GM18868 (cell line): ENCODE measurements around the gene LMF1.

Source experiments
- ATAC-seq: cut with Tn5 transposase; IDR thresholded peaks from one replicate; pipeline ENCODE4 v1.9.1; 2021; ENCODE audit warnings: mild to moderate bottlenecking, moderate library complexity; ENCODE audit not compliant: unreplicated experiment

LMF1 gene

DNA sequence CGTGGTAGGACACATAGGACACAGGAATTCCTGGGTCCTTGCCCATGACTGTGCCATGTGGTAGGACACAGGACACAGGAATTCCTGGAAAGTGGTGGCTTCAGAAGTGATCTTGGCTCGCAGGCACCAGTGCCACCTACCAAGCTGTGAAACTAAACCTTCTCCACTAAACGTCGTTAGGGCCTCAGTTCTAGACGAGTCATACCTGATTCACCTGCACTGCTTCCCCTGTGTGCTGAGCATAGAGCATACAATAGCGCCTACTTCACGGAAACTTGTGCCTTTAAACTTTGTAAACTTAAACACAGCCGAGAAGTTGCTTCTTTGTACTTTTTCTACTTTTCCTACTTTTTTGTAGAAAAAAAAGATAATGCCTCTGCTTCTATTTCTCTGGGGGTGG lies 15.6 kb upstream of the LMF1 start:
- no peak for ATAC-seq

DNA sequence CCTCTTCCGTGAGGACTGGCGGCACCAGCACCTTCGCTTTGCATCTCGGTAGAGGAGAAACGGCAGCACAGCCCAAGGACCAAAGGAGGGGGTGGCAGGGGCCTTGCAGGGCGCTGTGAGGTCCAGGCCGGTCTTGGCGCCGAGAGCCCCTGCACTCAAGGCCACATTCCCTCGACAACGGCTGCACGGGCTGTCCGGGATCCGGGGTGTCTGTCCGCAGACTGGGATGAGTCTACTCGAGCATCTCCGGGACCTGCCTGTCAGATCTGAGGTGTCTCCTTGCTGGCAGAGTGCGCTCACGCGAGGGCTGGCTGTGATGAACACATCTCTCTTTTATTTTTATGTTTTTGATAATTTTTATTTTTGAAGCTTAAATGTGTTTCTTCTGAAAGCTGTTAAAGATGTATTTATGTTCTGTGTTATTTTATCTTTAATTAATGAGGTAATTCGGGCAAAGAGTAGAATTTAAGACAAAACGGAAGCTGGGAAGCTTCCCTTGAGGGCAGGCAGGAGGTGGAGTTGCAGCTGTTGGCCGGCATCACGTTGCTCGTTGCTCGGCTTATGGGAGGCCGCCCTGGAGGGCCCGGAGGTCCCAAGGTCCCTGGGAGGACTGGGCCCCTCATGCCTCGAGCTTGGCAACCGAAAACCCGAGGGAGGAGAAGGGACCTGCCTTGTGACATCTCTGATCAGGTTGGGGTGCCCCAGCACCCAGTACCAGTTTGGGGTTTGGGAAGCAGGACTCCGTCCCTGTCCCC lies 15.0 kb upstream of the LMF1 start:
- ATAC-seq, result no peak

DNA sequence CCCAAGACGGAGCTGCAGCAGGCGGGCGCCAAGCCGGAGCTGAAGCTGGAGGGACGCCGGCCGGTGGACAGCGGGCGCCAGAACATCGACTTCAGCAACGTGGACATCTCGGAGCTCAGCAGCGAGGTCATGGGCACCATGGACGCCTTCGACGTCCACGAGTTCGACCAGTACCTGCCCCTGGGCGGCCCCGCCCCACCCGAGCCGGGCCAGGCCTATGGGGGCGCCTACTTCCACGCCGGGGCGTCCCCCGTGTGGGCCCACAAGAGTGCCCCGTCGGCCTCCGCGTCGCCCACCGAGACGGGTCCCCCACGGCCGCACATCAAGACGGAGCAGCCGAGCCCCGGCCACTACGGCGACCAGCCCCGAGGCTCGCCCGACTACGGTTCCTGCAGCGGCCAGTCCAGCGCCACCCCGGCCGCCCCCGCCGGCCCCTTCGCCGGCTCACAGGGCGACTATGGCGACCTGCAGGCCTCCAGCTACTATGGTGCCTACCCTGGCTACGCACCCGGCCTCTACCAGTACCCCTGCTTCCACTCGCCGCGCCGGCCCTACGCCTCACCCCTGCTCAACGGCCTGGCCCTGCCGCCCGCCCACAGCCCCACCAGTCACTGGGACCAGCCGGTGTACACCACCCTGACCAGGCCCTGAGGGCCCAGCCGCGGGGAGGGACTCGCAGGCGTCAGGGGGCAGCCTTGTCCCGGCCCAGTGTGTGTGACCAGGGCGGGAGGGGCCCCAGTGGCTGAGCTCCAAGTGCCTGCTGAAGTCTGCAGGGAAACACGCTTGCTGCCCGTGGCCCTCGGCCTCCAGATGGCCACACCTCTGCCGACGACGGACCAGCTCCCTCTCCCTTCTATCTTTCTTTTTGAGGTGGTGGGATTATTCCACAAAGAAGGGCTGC lies 14.2 kb upstream of the LMF1 start:
- ATAC-seq, result no peak

DNA sequence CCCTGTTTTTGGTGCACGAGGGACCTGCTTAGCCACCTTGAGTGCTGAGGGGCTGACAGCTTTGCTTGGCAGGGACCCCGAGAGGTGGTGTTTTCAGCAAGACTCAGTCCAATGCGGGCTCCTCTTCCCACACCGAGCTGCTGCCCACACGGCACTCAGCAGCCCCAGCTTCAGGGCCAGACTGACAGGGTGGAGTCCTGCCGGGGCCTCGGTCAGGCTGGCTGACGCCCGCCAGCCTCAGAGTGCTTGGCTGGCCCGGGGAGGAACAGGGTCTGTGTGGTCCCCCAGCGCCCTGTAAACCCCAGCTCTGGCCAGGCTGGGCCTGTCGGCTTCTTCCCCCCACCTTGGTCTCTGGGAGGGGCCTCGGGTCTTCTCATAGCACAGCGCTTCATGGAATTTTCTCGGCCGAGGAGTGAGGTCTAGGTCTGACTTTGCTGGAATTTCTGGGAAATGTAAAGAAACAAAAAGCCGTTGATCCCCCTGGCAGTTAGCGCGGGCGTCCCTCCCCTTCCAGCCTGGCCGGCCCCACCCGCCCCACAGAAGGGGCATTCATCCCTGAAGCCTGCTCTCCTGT lies 13.4 kb upstream of the LMF1 start:
- no peak for ATAC-seq

DNA sequence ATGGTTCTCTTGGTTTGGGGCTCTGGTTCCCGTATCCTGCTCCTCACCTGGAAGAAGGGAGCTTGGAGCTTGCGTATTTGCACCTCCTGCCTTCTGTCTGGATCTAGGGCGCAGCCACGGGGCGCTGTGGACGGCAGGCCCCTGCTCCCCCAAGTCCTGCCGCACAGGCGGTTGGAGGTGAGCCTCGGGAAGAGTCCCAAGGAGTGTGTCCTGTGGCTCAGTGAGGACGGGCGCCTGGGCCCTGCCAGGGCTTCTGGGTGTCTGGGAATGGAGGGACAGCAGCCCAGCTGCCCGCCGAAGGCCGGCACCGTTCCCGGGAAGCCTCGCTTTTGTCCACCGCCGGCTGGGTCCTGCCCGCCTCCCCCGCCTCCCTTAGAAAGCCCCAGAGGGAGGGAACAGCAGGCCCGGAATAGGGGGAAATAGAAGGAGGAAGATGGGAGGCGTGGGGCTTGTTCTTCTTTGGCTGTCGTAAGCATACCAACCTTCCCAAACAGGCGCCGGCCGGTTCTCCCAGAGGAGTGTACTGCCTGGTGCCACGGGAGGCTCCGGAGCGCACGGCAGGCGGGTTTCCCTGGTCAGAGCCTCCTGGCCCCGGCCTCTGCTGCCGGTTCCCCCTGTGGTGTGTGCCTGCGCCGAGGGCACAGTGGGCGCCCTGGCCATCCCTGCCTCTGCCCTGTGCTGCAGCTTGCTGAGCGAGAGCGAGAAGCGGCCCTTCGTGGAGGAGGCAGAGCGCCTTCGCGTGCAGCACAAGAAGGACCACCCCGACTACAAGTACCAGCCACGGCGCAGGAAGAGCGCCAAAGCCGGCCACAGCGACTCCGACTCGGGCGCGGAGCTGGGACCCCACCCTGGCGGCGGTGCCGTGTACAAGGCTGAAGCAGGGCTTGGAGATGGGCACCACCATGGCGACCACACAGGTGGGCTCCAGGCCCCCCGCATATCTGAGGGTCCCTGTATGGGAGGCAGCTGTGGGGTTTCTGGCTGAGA lies 12.6 kb upstream of the LMF1 start:
- no peak for ATAC-seq

DNA sequence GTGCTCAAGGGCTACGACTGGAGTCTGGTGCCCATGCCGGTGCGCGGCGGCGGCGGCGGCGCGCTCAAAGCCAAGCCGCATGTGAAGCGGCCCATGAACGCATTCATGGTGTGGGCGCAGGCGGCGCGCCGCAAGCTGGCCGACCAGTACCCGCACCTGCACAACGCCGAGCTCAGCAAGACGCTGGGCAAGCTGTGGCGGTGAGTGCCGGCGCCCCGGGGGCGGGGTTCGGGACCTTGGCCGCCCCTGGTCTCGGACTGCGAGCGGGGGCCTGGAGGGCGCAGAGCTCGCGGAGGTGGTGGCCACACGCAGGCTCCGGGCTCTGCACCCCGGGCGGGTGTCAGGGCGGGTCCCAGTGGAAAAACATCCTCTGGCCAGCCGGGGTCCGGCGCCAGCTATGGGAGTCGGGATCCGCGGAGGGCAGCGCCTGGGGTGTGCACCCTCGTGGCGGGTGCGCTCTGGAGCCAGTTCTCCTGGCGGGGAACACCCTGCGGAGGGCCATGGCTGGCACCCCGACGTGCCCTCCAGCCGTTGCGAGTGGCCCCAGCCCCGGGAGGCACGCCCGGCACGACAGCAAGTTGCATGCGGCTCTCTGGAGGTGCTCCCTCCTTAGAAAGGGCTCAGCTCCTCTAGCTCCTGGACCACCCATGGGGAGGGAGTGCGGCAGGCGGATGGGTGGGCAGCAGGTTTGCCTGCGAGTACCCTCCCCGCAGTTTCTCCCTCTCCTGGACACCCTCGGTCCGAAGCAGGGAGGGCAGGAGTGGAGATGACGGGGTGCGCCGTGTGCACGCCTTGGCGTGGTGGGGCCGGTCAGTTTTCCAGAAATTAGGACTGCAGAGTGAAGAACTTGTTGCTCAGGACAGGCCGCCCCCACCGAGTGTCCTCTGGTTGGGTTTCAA lies 11.6 kb upstream of the LMF1 start:
- ATAC-seq, result no peak

DNA sequence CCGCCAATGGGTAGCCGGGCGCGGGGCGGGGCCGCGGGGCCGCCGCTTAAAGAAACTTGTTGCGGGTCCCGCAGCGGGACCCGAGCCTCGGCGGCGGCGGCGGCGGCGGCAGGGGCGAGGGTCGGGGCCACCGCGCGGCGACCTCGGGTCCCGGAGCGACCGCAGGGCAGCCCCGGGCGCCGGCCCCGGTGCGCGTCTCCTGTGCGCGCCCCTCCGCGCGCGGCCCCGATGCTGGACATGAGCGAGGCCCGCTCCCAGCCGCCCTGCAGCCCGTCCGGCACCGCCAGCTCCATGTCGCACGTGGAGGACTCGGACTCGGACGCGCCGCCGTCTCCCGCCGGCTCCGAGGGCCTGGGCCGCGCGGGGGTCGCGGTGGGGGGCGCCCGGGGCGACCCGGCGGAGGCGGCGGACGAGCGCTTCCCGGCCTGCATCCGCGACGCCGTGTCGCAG lies 10.9 kb upstream of the LMF1 start, which contains the start of gene SOX8:
Gene SOX8, plus strand, starts transcription at position 76 of the 450 bp plus-strand sequence. Its CDS starts 153 bp downstream, at position 229.
- ATAC-seq, result no peak

DNA sequence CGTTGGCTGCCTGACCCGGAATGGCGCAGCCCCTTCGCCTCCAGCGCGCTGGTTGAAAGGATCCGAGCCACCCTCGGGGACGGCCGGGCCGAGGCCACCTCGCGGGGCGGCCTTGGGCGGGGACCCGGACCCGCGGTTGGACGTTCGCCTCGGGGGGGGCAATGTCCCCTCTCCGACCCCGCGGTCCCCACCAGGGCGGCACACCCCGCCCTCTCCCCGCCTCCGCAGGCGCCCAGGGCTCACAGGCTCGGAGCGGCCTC lies 9.7 kb upstream of the LMF1 start:
- ATAC-seq, result no peak

DNA sequence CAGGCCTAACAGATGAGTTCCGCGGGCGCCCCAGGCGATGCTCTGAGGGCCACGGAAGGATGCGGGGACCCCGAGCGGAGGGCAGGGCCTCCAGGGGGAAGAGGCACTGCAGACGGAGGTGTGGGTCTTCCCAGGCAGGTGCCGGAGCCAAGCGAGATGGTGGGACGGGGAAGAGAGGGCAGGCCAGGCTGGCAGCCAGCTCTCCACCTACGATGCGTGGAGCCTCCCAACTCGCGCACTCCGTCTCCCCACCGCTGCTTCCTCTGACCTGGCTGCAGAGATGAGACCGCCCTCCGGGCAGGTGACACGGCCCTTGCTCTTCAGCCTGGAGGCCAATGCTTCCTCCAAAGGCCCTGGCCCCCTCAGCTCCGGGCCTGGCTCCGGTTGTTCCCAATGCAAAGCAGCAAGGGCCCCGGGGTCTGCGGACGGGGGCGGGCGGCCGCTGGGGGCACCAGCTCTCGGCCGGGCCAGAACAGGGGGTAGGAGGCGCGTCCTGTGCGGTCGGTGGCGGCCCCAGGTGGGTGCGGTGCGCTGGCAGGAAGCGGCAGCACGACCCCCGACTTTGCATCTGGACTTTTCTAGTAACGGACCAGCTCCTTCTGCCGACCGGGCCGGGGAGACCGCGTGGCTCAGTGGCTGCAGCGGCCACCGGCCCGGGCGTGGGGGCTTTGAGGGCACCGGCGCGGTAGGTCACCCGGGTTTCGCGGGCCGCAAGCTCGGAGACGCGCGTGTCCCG lies 9.2 kb upstream of the LMF1 start:
- no peak for ATAC-seq

DNA sequence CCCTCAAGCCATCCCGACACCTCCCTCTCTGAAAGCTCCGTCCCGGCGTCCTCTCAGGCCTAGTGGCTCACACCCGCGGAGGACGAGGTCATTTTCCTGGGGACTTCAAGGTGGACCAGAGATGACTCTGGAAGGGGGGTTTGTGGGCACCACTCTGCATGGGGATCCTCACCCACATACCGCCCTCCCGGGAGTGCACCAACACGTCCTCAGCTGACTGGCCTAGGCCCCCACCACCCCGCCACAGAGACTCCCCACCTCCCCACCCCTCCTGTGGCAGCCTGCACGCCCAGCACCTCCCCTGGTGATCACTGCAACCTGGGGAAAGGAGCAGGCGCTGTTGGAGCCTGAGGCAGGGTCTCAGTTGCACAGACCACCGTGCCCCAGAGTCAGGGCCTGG lies 8.4 kb upstream of the LMF1 start:
- ATAC-seq, result no peak

DNA sequence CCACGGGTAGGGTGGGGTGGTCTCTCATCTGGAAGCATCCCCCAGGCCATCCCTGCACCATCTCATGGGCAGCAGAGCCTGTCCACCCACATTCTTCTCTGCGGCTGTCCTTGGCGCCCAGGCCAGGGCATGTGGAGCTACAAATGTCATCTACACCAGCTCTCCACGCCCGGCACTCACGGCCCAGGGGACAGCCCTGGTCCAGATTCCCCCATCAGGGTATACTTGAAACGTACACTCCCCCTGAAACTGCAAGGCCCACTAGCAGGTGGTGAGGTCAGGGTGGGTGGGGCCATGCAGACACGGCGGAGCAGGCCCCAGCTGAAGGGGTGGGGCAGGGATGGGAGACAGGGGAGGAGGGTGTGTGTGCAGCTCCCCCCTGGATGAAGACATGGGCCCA lies 7.6 kb upstream of the LMF1 start:
- ATAC-seq, result no peak

DNA sequence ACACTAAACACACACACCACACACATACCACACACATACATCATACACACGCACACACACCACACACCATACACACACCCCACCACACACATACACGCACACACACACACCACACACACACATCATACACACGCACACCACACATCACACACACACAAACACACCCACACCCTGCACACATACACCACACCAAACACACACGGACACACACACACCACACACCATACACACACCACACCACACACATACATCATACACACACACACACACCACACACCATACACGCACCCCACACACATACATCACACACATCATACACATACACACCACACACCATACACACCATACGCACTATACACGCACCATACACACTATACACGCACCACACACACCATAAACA lies 7.1 kb upstream of the LMF1 start:
- no peak for ATAC-seq

DNA sequence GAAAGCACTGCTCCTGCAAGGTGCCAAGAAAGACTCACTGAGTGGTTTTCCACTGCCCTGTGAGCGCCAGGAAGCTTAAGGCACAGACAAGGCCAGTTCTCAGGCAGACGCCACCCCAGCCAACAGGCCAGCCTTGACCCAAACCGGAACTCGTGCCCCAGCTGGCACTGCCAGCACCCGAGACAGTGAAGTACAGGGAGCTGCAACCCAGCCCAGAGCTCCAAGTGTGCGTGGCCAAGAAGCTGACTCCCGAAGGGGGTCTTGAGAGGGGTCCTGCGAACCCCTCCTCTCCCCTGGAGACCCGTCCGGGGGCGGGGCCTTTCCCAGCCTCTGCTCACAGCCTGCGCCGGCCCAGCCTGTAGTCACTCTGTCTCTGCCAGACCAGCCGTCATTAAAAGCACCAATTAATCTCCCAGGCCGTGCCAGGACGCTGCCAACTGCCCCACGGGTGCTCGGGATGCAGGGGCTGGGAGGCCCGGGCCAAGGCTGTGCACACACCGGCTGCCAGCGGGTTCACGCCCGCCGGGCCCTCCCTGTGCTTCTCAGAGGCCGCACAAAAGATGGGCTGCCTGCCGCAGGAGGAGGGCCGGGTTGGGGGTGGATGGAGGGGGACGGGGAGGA lies 6.4 kb upstream of the LMF1 start:
- no peak for ATAC-seq

DNA sequence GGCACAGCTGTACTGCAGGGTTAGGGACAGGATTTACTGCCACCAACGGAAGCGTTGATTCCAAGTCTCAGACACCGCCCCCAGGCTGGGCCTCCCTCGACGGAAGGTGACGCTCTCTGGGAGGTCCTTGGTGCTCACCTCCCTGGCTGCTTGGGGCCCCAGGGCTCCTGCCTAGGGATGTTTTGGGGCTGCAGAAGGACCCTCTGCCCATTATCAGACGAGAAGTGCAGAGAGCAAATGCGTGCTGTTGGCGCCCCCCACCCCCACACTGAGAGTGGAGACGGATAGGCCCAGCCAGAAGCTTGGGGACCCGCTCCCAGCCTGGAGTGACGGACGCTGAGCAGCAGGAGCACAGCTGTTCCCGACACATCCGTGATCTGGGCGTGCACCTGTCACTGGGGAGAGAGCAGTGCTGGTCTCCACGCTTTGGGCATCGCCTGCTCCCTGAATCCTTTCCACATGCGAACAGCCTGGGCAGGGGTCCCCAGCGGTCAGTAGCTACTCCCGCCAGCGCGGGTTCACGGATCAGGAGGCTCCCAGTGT lies 5.7 kb upstream of the LMF1 start:
- no peak for ATAC-seq

DNA sequence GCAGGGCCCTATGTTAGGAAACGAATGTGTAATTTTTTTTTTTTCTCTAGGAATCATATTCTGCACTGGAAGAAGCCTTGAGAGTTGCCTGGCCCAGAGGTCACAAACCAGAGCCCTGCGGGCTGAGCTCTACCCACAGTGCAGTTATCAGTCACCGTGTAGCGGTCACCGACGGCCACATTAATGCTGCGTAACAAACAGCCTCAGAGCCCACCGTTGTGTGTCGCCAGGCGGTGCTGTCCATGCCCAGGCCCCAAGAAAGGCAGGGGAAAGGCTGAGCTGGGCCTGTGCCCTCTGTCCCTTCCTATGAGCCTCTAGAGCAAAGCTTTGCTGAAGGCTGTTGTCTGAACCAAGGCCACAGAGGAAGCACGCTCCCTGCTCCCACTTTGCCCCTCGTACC lies 4.5 kb upstream of the LMF1 start:
- ATAC-seq, result no peak

DNA sequence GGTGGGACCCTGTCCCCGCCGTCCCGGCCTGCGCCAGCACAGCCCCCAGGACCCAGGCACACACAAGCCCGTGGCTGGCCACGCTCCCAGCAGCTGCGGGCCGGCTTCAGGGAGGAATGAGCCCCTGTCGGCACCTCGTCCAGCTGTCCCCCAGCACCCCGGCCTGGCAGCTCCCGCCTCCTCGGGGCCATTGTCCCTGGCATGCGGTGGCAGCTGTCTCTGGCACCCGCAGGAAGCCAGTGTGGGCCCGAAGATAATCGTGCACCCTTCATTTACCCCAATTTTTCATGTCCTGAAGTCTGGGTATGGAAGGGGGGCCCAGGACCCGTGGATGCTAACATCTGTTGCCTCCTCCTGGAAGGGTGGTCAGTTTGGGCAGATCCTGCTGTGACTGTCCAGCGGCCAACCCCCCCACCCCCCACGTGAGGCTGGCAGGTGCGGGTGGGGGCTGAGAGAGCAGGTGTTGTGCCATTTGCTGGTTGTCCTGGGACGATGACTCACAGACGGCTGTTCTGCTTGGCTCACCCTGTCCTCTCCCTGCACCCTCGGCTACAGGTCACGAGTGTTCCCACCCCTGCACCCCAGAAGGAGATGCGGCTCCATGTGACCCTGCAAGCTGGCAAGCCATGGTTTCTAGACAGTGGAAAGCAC lies 4.0 kb upstream of the LMF1 start:
- no peak for ATAC-seq

DNA sequence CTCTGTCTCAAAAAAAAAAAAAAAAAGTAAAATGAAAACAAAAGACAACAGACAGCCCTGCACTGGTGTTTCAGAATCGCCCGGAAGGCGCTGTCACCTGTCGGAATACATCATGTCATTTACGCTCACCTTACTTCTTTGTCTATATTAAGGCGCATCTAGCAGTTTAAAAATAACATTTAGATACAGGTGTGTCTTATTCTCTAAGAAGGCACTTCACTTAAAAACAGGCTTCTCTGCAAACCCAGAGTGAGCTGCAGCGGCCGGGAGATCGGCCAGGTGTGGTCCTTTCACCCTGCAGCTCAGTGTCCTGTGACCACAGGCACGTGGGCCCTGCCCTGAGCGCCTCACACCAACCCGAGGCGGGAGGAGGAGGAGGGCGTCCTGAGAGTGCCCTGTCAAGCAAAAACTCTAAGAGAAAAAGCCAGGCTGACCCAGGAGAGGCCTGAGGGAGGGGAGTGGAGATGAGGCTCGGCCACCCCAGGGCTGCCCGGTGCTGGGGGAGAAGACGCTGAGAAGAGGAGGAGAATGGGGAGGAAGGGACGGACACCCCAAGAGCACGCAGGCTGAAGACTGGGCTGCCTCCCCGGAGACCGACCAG lies 3.3 kb upstream of the LMF1 start:
- no peak for ATAC-seq
